ENCODE measurements around the gene SAMD4B. TPM values are rescaled to one million over a fixed set of nuclear protein-coding genes. Genes with fewer than 3 reads are reported as not detected.

Gene SAMD4B
- total and polyA plus RNA-seq, 9 of the 15 experiments (the other 6 are each of a cell fraction or from before 2014, with no cell fraction given) = 3.4 to 90.5 (median 38.0) TPM

DNA sequence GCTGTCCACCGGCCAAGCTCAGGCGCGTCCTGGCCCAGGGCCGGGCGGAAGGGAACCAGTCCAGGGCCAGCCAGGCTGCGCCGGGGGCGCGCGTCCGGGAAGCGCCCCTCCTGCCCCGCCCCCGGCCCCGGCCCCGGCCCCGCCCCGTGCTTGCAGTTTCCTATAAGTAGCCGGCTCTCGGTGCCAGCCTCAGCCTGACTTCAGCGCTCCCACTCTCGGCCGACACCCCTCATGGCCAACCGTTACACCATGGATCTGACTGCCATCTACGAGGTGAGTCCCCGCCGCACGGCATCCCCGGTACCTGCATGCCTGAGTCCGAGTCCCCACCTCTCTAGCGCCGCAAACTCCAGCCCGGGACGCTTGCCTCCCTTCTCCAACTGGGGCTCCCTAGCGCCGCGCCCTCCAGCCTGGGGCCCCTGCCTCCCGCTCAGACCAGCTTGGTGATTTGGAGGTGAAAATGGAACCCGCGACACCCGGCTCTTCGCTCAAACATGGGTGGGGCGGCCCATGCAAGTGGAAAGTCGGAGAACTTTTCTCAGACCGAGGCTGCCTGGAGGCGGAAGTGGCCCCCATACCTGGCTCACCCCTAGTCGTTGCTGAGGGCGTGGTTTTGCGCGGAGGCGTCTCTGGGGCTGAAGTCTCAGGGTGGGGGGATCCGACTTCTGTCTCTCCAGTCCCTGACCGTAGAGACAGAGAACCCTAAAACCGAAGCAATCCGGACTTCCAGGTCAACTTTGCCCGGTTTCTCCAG, 64.6 kb downstream of the SAMD4B start, which contains the start of gene ZFP36 (continued):
- TF ChIP-seq, protein P1, sequence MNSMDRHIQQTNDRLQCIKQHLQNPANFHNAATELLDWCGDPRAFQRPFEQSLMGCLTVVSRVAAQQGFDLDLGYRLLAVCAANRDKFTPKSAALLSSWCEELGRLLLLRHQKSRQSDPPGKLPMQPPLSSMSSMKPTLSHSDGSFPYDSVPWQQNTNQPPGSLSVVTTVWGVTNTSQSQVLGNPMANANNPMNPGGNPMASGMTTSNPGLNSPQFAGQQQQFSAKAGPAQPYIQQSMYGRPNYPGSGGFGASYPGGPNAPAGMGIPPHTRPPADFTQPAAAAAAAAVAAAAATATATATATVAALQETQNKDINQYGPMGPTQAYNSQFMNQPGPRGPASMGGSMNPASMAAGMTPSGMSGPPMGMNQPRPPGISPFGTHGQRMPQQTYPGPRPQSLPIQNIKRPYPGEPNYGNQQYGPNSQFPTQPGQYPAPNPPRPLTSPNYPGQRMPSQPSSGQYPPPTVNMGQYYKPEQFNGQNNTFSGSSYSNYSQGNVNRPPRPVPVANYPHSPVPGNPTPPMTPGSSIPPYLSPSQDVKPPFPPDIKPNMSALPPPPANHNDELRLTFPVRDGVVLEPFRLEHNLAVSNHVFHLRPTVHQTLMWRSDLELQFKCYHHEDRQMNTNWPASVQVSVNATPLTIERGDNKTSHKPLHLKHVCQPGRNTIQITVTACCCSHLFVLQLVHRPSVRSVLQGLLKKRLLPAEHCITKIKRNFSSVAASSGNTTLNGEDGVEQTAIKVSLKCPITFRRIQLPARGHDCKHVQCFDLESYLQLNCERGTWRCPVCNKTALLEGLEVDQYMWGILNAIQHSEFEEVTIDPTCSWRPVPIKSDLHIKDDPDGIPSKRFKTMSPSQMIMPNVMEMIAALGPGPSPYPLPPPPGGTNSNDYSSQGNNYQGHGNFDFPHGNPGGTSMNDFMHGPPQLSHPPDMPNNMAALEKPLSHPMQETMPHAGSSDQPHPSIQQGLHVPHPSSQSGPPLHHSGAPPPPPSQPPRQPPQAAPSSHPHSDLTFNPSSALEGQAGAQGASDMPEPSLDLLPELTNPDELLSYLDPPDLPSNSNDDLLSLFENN (IDR thresholded peaks at IDR 0.05; ENCODE audit: low read depth in 2 of 2, low read length in 2 of 2) = peak in 1 of 2 experiments; percentile 57; a peak in 2 of 4 replicates
- peak; percentile 60; the same call in 1 of the 2 replicates for TF ChIP-seq CTBP1 (IDR thresholded peaks at IDR 0.05; ENCODE audit: borderline replicate concordance)
- TF ChIP-seq, protein P2, sequence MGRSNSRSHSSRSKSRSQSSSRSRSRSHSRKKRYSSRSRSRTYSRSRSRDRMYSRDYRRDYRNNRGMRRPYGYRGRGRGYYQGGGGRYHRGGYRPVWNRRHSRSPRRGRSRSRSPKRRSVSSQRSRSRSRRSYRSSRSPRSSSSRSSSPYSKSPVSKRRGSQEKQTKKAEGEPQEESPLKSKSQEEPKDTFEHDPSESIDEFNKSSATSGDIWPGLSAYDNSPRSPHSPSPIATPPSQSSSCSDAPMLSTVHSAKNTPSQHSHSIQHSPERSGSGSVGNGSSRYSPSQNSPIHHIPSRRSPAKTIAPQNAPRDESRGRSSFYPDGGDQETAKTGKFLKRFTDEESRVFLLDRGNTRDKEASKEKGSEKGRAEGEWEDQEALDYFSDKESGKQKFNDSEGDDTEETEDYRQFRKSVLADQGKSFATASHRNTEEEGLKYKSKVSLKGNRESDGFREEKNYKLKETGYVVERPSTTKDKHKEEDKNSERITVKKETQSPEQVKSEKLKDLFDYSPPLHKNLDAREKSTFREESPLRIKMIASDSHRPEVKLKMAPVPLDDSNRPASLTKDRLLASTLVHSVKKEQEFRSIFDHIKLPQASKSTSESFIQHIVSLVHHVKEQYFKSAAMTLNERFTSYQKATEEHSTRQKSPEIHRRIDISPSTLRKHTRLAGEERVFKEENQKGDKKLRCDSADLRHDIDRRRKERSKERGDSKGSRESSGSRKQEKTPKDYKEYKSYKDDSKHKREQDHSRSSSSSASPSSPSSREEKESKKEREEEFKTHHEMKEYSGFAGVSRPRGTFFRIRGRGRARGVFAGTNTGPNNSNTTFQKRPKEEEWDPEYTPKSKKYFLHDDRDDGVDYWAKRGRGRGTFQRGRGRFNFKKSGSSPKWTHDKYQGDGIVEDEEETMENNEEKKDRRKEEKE (IDR thresholded peaks at IDR 0.05; ENCODE audit: borderline replicate concordance in 1 of 2, control insufficient read depth in 1 of 2, low read depth in 2 of 2, low read length in 1 of 2) = peak in 1 of 2 experiments; percentile 84; a peak in 1 of 4 replicates
- TF ChIP-seq TEAD1 (CRISPR knock-in tag; IDR thresholded peaks at IDR 0.05) = peak in 1 of 2 experiments; percentile 64; a peak in 2 of 4 replicates
- TF ChIP-seq, protein P3, sequence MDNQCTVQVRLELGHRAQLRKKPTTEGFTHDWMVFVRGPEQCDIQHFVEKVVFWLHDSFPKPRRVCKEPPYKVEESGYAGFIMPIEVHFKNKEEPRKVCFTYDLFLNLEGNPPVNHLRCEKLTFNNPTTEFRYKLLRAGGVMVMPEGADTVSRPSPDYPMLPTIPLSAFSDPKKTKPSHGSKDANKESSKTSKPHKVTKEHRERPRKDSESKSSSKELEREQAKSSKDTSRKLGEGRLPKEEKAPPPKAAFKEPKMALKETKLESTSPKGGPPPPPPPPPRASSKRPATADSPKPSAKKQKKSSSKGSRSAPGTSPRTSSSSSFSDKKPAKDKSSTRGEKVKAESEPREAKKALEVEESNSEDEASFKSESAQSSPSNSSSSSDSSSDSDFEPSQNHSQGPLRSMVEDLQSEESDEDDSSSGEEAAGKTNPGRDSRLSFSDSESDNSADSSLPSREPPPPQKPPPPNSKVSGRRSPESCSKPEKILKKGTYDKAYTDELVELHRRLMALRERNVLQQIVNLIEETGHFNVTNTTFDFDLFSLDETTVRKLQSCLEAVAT (IDR thresholded peaks at IDR 0.05) = peak; percentile 62 to 80; a peak in 2 of 4 replicates
- TF ChIP-seq XRCC5 (IDR thresholded peaks at IDR 0.05; ENCODE audit: low read depth, low read length) = peak; percentile 34; the same call in 1 of the 2 replicates
- no peak for TF ChIP-seq HNRNPUL1 (IDR thresholded peaks at IDR 0.05; ENCODE audit: low read length)
- TF ChIP-seq NEUROD1 (IDR thresholded peaks at IDR 0.05; ENCODE audit: borderline replicate concordance, low read depth, low read length, partially characterized antibody) = peak; percentile 8
- peak; percentile 39 for TF ChIP-seq CREB1 (IDR thresholded peaks at IDR 0.05)
- no peak for TF ChIP-seq CREB1 (CRISPR knock-in tag; IDR thresholded peaks at IDR 0.05)
- no peak for TF ChIP-seq ZNF695 (CRISPR knock-in tag; IDR thresholded peaks at IDR 0.05)
- TF ChIP-seq CBFB (CRISPR knock-in tag; IDR thresholded peaks at IDR 0.05) = no peak
- TF ChIP-seq, protein P4, sequence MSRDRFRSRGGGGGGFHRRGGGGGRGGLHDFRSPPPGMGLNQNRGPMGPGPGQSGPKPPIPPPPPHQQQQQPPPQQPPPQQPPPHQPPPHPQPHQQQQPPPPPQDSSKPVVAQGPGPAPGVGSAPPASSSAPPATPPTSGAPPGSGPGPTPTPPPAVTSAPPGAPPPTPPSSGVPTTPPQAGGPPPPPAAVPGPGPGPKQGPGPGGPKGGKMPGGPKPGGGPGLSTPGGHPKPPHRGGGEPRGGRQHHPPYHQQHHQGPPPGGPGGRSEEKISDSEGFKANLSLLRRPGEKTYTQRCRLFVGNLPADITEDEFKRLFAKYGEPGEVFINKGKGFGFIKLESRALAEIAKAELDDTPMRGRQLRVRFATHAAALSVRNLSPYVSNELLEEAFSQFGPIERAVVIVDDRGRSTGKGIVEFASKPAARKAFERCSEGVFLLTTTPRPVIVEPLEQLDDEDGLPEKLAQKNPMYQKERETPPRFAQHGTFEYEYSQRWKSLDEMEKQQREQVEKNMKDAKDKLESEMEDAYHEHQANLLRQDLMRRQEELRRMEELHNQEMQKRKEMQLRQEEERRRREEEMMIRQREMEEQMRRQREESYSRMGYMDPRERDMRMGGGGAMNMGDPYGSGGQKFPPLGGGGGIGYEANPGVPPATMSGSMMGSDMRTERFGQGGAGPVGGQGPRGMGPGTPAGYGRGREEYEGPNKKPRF (IDR thresholded peaks at IDR 0.05; ENCODE audit: low read depth, low read length) = no peak
- 0 out of 2 replicates have a peak, but pooled peaks have one; percentile 28 for TF ChIP-seq KLF6 (CRISPR knock-in tag; IDR thresholded peaks at IDR 0.05; ENCODE audit: borderline replicate concordance)
- no peak for TF ChIP-seq HNRNPH1 (optimal IDR thresholded peaks at IDR 0.05; ENCODE audit: low read depth, low read length)
- peak; percentile 71; the same call in 1 of the 2 replicates for TF ChIP-seq GABPA (tag; conservative IDR thresholded peaks at IDR 0.05; ENCODE audit: low read depth)

All from K562 (cell line).